Thoracic aorta (tissue), 2 donors: ENCODE results near the gene SORL1. TPM values are rescaled to one million over a fixed set of nuclear protein-coding genes. Genes with fewer than 3 reads are reported as not detected.

Experiments used
- ATAC-seq: fragments of 150-250 bp; one replicate; pipeline ENCODE4 v1.8.0; 2017; ENCODE audit warnings: low read depth; ENCODE audit not compliant: insufficient number of reproducible peaks, low FRiP score
- DNase-seq: peaks from one replicate; pipeline ENCODE4 v3.0.0-alpha.2; 2020; ENCODE audit warnings: low spot score
- H3K27ac ChIP-seq, 2 donors: fragments of 200-600 bp; sonication (generic); 1 replicate in 1 of 2; 2 replicates in 1 of 2; pipeline ENCODE4 v1.5.1; 2016; ENCODE audit warnings: mild to moderate bottlenecking in 2 of 2, moderate library complexity in 2 of 2
- H3K27me3 ChIP-seq: fragments of 200-600 bp; sonication (generic); replicated peaks from 2 replicates; pipeline ENCODE4 v1.6.0; 2016; ENCODE audit warnings: mild to moderate bottlenecking; ENCODE audit not compliant: insufficient read depth
- H3K36me3 ChIP-seq: fragments of 200-600 bp; sonication (generic); one replicate; pipeline ENCODE4 v1.5.1; 2016
- H3K4me1 ChIP-seq, 2 donors: fragments of 200-600 bp; sonication (generic); 1 replicate in 1 of 2; 2 replicates in 1 of 2; pipeline versions ENCODE4 v1.5.1 to v1.6.0; 2016; ENCODE audit warnings: low read depth in 2 of 2, mild to moderate bottlenecking in 1 of 2; ENCODE audit not compliant: control insufficient read depth in 1 of 2
- H3K4me3 ChIP-seq: fragments of 200-600 bp; sonication (generic); 2 replicates; pipeline ENCODE4 v1.5.1; 2016; ENCODE audit warnings: mild to moderate bottlenecking
- H3K9me3 ChIP-seq: fragments of 200-600 bp; sonication (generic); 2 replicates; pipeline ENCODE4 v1.5.1; 2016
- CTCF ChIP-seq: fragments of 200-600 bp; sonication (generic); IDR thresholded peaks from one replicate; pipeline ENCODE4 v1.5.1; 2019; ENCODE audit warnings: antibody characterized with exemption
- total RNA-seq, 2 donors: library from RNA; depleted of rRNA; stranded (reverse); fragments of >200 nt; gene quantifications; one replicate each; pipeline versions ENCODE4 v1.1.0 to v1.2.3, GENCODE V29; 2016

Gene SORL1
- total RNA-seq, 2 donors from 2014 or later = 26.9 to 33.0 TPM

GRCh38 chr11:121431820-121432526 is 20.1 kb upstream of the SORL1 start:
- Histone ChIP-seq H3K4me1 (peaks cover 0 to 5% of the 10 kb centered on the region in 2 donors), H3K27ac (no peak overlapping the region), H3K36me3 (no peaks in the 10 kb centered on the region), H3K9me3 (no peaks in the 10 kb centered on the region), H3K4me3 (no peak overlapping the region), H3K27me3 (no peaks in the 10 kb centered on the region)
- no peak for ATAC-seq
- no peak for DNase-seq
- TF ChIP-seq CTCF = no peak

- ATAC-seq = no peak
- no peak overlapping the region for H3K27ac ChIP-seq
- peaks cover 9 to 27% of the 10 kb centered on the region in 2 donors for H3K4me1 ChIP-seq
- no peak overlapping the region for H3K4me3 ChIP-seq
- DNase-seq = no peak
- no peaks in the 10 kb centered on the region for H3K27me3 ChIP-seq
- no peaks in the 10 kb centered on the region for H3K36me3 ChIP-seq
- no peaks in the 10 kb centered on the region for H3K9me3 ChIP-seq
- no peak for TF ChIP-seq CTCF
Measured at GRCh38 chr11:121435132-121435531, 17.0 kb upstream of the SORL1 start.

GRCh38 chr11:121435551-121436511 is 16.3 kb upstream of the SORL1 start:
- DNase-seq = no peak
- Histone ChIP-seq H3K4me1 (peaks cover 9 to 30% of the 10 kb centered on the region in 2 donors), H3K4me3 (no peak overlapping the region), H3K27me3 (no peaks in the 10 kb centered on the region), H3K9me3 (no peaks in the 10 kb centered on the region), H3K36me3 (no peaks in the 10 kb centered on the region), H3K27ac (no peak overlapping the region)
- TF ChIP-seq CTCF = no peak
- no peak for ATAC-seq

- Histone ChIP-seq H3K27ac (no peak overlapping the region), H3K4me1 (peaks cover 9 to 30% of the 10 kb centered on the region in 2 donors), H3K4me3 (no peak overlapping the region), H3K36me3 (no peaks in the 10 kb centered on the region), H3K27me3 (no peaks in the 10 kb centered on the region), H3K9me3 (no peaks in the 10 kb centered on the region)
- no peak for TF ChIP-seq CTCF
- ATAC-seq = no peak
- DNase-seq = no peak
Measured at GRCh38 chr11:121437018-121437685, 15.0 kb upstream of the SORL1 start.

- no peak overlapping the region for H3K4me3 ChIP-seq
- TF ChIP-seq CTCF = no peak
- H3K27me3 ChIP-seq = no peaks in the 10 kb centered on the region
- H3K36me3 ChIP-seq = no peaks in the 10 kb centered on the region
- ATAC-seq (no peak), DNase-seq (no peak)
- H3K9me3 ChIP-seq = no peaks in the 10 kb centered on the region
- peaks cover 9 to 30% of the 10 kb centered on the region in 2 donors for H3K4me1 ChIP-seq
- no peak overlapping the region for H3K27ac ChIP-seq
Measured at GRCh38 chr11:121437686-121438078, 14.4 kb upstream of the SORL1 start.
